Measurements from ENCODE around the gene RHEBL1.

The RHEBL1 gene

GRCh38 chr12:49052451-49053208 lies 17.1 kb downstream of the RHEBL1 start:
- DNase-seq = no peak

- no peak for DNase-seq
These were observed 17.9 kb downstream of the RHEBL1 start for GRCh38 chr12:49051777-49052438.

GRCh38 chr12:49051373-49051764 lies 18.4 kb downstream of the RHEBL1 start:
- DNase-seq = no peak

GRCh38 chr12:49050507-49051372 lies 19.0 kb downstream of the RHEBL1 start:
- DNase-seq = no peak

GRCh38 chr12:49049566-49050224 lies 20.1 kb downstream of the RHEBL1 start:
- DNase-seq = no peak

GRCh38 chr12:49048953-49049352 lies 20.8 kb downstream of the RHEBL1 start:
- no peak for DNase-seq

- no peak for DNase-seq
These were observed 23.5 kb downstream of the RHEBL1 start for GRCh38 chr12:49046129-49046895.

- DNase-seq = no peak
These were observed 25.1 kb downstream of the RHEBL1 start for GRCh38 chr12:49044660-49045059.

- DNase-seq = peak; percentile 21
These were observed 25.9 kb downstream of the RHEBL1 start for GRCh38 chr12:49043856-49044258.

GRCh38 chr12:49043241-49043640 lies 26.5 kb downstream of the RHEBL1 start:
- DNase-seq = no peak

GRCh38 chr12:49041881-49042484 lies 27.8 kb downstream of the RHEBL1 start:
- DNase-seq = no peak

GRCh38 chr12:49041036-49041880 lies 28.5 kb downstream of the RHEBL1 start:
- DNase-seq = no peak

GRCh38 chr12:49040364-49040855 lies 29.4 kb downstream of the RHEBL1 start:
- DNase-seq = no peak

- no peak for DNase-seq
These were observed 30.1 kb downstream of the RHEBL1 start for GRCh38 chr12:49039421-49040363.

GRCh38 chr12:49038291-49038955 lies 31.4 kb downstream of the RHEBL1 start:
- no peak for DNase-seq

GRCh38 chr12:49037947-49038237 lies 31.9 kb downstream of the RHEBL1 start:
- DNase-seq = no peak

GRCh38 chr12:49037111-49037946 lies 32.5 kb downstream of the RHEBL1 start:
- no peak for DNase-seq

GRCh38 chr12:49036029-49036428 lies 33.8 kb downstream of the RHEBL1 start:
- DNase-seq = no peak

Measured in NCI-H2029 (cell line).